Effector CD8-positive, alpha-beta T cell (primary cell): ENCODE data around the gene DEUP1.
"Not testable (repeated sequence)": the region's sequence is repeated elsewhere in the genome, so short reads cannot be mapped to it uniquely, and the experiment has no call there.

ENCODE experiments used
- DNase-seq: peaks from one replicate; lab custom pipeline; 2025; lab: John Stamatoyannopoulos, UW
- total RNA-seq, 4 experiments: gene quantifications; one replicate each; lab custom pipeline; 2026; lab: John Stamatoyannopoulos, UW

Gene DEUP1
- total RNA-seq = 0 reads per million in 4 experiments

- no peak for DNase-seq
Observed at GRCh38 chr11:93330446-93330984, at the start of gene DEUP1. DEUP1 (plus strand) TSS chr11:93330742; CDS start chr11:93332260, 1,518 bp downstream.

- no peak for DNase-seq
Observed at GRCh38 chr11:93285430-93285829, 45.1 kb upstream of the DEUP1 start.

- DNase-seq = no peak
Observed at GRCh38 chr11:93287434-93287833, 43.1 kb upstream of the DEUP1 start.

GRCh38 chr11:93288079-93288478 lies 42.5 kb upstream of the DEUP1 start:
- no peak for DNase-seq

- DNase-seq = no peak
Observed at GRCh38 chr11:93288767-93289166, 41.8 kb upstream of the DEUP1 start.

GRCh38 chr11:93289782-93290463 lies 40.6 kb upstream of the DEUP1 start:
- no peak for DNase-seq

- no peak for DNase-seq
Observed at GRCh38 chr11:93291110-93291509, 39.4 kb upstream of the DEUP1 start.

- DNase-seq = no peak
Observed at GRCh38 chr11:93291898-93292297, 38.6 kb upstream of the DEUP1 start.

GRCh38 chr11:93295921-93296575 lies 34.5 kb upstream of the DEUP1 start:
- no peak for DNase-seq

GRCh38 chr11:93303689-93304088 lies 26.9 kb upstream of the DEUP1 start:
- no peak for DNase-seq

GRCh38 chr11:93314399-93314798 lies 16.1 kb upstream of the DEUP1 start:
- DNase-seq = not testable (repeated sequence)

GRCh38 chr11:93319224-93319839 lies 11.2 kb upstream of the DEUP1 start:
- no peak for DNase-seq

- DNase-seq = no peak
Observed at GRCh38 chr11:93320230-93320629, 10.3 kb upstream of the DEUP1 start.

- DNase-seq = no peak
Observed at GRCh38 chr11:93322207-93322606, 8.3 kb upstream of the DEUP1 start.

GRCh38 chr11:93323747-93324146 lies 6.8 kb upstream of the DEUP1 start:
- DNase-seq = no peak

- no peak for DNase-seq
Observed at GRCh38 chr11:93324500-93324899, 6.0 kb upstream of the DEUP1 start.

GRCh38 chr11:93326681-93327080 lies 3.9 kb upstream of the DEUP1 start:
- DNase-seq = no peak

GRCh38 chr11:93329936-93330445 lies 551 bp upstream of the DEUP1 start:
- DNase-seq = no peak

GRCh38 chr11:93340223-93340622 lies 9.7 kb downstream of the DEUP1 start:
- DNase-seq = no peak

GRCh38 chr11:93344855-93345333 lies 14.4 kb downstream of the DEUP1 start:
- no peak for DNase-seq

- no peak for DNase-seq
Observed at GRCh38 chr11:93348930-93349329, 18.4 kb downstream of the DEUP1 start.

- no peak for DNase-seq
Observed at GRCh38 chr11:93350835-93351234, 20.3 kb downstream of the DEUP1 start.
